Measurements from ENCODE around the gene SLC20A1.

The SLC20A1 gene

GRCh38 chr2:112602917-112603316, 42.8 kb upstream of the SLC20A1 start:
- TF ChIP-seq MAX (IDR thresholded peaks at IDR 0.05): no peak
- no peak for TF ChIP-seq EGR1 (IDR thresholded peaks at IDR 0.05)
- TF ChIP-seq RAD21 (IDR thresholded peaks at IDR 0.05; ENCODE audit: low read depth): no peak
- TF ChIP-seq TEAD4 (IDR thresholded peaks at IDR 0.05): no peak
- TF ChIP-seq USF1 (IDR thresholded peaks at IDR 0.05): no peak
- TF ChIP-seq TAF1 (IDR thresholded peaks at IDR 0.05; ENCODE audit: low read depth): no peak
- TF ChIP-seq TCF12 (IDR thresholded peaks at IDR 0.05; ENCODE audit: low read depth): no peak

GRCh38 chr2:112603731-112604130, 42.0 kb upstream of the SLC20A1 start:
- TF ChIP-seq RAD21 (IDR thresholded peaks at IDR 0.05; ENCODE audit: low read depth) (no peak), FOXM1 (IDR thresholded peaks at IDR 0.05; ENCODE audit: borderline replicate concordance, low read depth) (no peak), ZBTB7A (IDR thresholded peaks at IDR 0.05; ENCODE audit: low read depth) (no peak), NFIC (IDR thresholded peaks at IDR 0.05) (no peak), TCF12 (IDR thresholded peaks at IDR 0.05; ENCODE audit: low read depth) (no peak), CEBPB (IDR thresholded peaks at IDR 0.05) (no peak), TEAD4 (IDR thresholded peaks at IDR 0.05) (no peak), USF1 (IDR thresholded peaks at IDR 0.05) (no peak), TAF1 (IDR thresholded peaks at IDR 0.05; ENCODE audit: low read depth) (no peak), REST (IDR thresholded peaks at IDR 0.05; ENCODE audit: low read depth) (no peak), EGR1 (IDR thresholded peaks at IDR 0.05) (no peak), MAX (IDR thresholded peaks at IDR 0.05) (no peak), CREB1 (IDR thresholded peaks at IDR 0.05; ENCODE audit: low read depth) (no peak), EP300 (IDR thresholded peaks at IDR 0.05; ENCODE audit: borderline replicate concordance) (no peak), YY1 (IDR thresholded peaks at IDR 0.05; ENCODE audit: low read depth) (no peak)

GRCh38 chr2:112604952-112605351, 40.8 kb upstream of the SLC20A1 start:
- TF ChIP-seq CEBPB (IDR thresholded peaks at IDR 0.05) (no peak), EGR1 (IDR thresholded peaks at IDR 0.05) (no peak), TEAD4 (IDR thresholded peaks at IDR 0.05) (no peak), FOXM1 (IDR thresholded peaks at IDR 0.05; ENCODE audit: borderline replicate concordance, low read depth) (no peak), TCF12 (IDR thresholded peaks at IDR 0.05; ENCODE audit: low read depth) (no peak), YY1 (IDR thresholded peaks at IDR 0.05; ENCODE audit: low read depth) (no peak), USF1 (IDR thresholded peaks at IDR 0.05) (no peak), TAF1 (IDR thresholded peaks at IDR 0.05; ENCODE audit: low read depth) (no peak), CREB1 (IDR thresholded peaks at IDR 0.05; ENCODE audit: low read depth) (no peak), MAX (IDR thresholded peaks at IDR 0.05) (no peak), REST (IDR thresholded peaks at IDR 0.05; ENCODE audit: low read depth) (no peak), NFIC (IDR thresholded peaks at IDR 0.05) (no peak), EP300 (IDR thresholded peaks at IDR 0.05; ENCODE audit: borderline replicate concordance) (no peak), ZBTB7A (IDR thresholded peaks at IDR 0.05; ENCODE audit: low read depth) (no peak), RAD21 (IDR thresholded peaks at IDR 0.05; ENCODE audit: low read depth) (no peak)

- TF ChIP-seq TAF1 (IDR thresholded peaks at IDR 0.05; ENCODE audit: low read depth) (no peak), TEAD4 (IDR thresholded peaks at IDR 0.05) (no peak), YY1 (IDR thresholded peaks at IDR 0.05; ENCODE audit: low read depth) (no peak), EGR1 (IDR thresholded peaks at IDR 0.05) (no peak), CREB1 (IDR thresholded peaks at IDR 0.05; ENCODE audit: low read depth) (no peak), ZBTB7A (IDR thresholded peaks at IDR 0.05; ENCODE audit: low read depth) (no peak), NFIC (IDR thresholded peaks at IDR 0.05) (no peak), TCF12 (IDR thresholded peaks at IDR 0.05; ENCODE audit: low read depth) (no peak), EP300 (IDR thresholded peaks at IDR 0.05; ENCODE audit: borderline replicate concordance) (no peak)
These were observed 39.8 kb upstream of the SLC20A1 start for GRCh38 chr2:112605926-112606325.

GRCh38 chr2:112606547-112606946, 39.2 kb upstream of the SLC20A1 start:
- TF ChIP-seq ZBTB7A (IDR thresholded peaks at IDR 0.05; ENCODE audit: low read depth): no peak

All from Ishikawa (cell line).